ENCODE measurements around the gene ELL2.

GRCh38 chr5:95946451-95946850 is 15.2 kb downstream of the ELL2 start:
- TF ChIP-seq HMGXB4 (CRISPR knock-in tag; IDR thresholded peaks at IDR 0.05; ENCODE audit: borderline replicate concordance in 1 of 2, low read depth in 1 of 2) (no peak), REST (IDR thresholded peaks at IDR 0.05; ENCODE audit: borderline replicate concordance in 1 of 2, low read depth in 1 of 2, low read length in 2 of 2) (no peak), POLR2A (IDR thresholded peaks at IDR 0.05; ENCODE audit: insufficient read depth in 1 of 2, low read depth in 2 of 2, low read length in 2 of 2) (no peak; a peak in 1 of 4 replicates), EP300 (IDR thresholded peaks at IDR 0.05; ENCODE audit: low read depth in 2 of 2, low read length in 2 of 2) (no peak), EP300 (CRISPR knock-in tag; IDR thresholded peaks at IDR 0.05; ENCODE audit: borderline replicate concordance) (no peak), ZNF670 (CRISPR knock-in tag; IDR thresholded peaks at IDR 0.05; ENCODE audit: borderline replicate concordance) (no peak), NFYC (CRISPR knock-in tag; IDR thresholded peaks at IDR 0.05) (no peak), MED13 (CRISPR knock-in tag; IDR thresholded peaks at IDR 0.05) (no peak), ARID3A (IDR thresholded peaks at IDR 0.05; ENCODE audit: low read depth, low read length) (no peak), ZNF468 (CRISPR knock-in tag; IDR thresholded peaks at IDR 0.05) (no peak)

All from HepG2 (cell line).